H1 (cell line): ENCODE results near the gene PPP2R2B. TPM values are rescaled to one million over a fixed set of nuclear protein-coding genes. Genes with fewer than 3 reads are reported as not detected.
A peak's percentile ranks its signal among the peaks of the same experiment; 100 is the strongest.

ENCODE experiments used
- CTCF ChIA-PET: fragments of 300-600 bp; sonication (Branson Sonifier 250); formaldehyde crosslinking; loops from one replicate; lab custom pipeline; 2021; ENCODE audit not compliant: partially characterized antibody; lab: Charles Lee
- POLR2A ChIA-PET: fragments of 300-600 bp; sonication (Branson Sonifier 250); formaldehyde crosslinking; loops from one replicate; lab custom pipeline; 2021; ENCODE audit warnings: inconsistent platforms; ENCODE audit not compliant: partially characterized antibody; lab: Charles Lee
- DNase-seq, 2 experiments: peaks; one replicate each; pipeline versions ENCODE4 v3.0.0 to v3.0.0-alpha.2; 2010 to 2022; ENCODE audit warnings: low spot score in 2 of 2, low read depth in 1 of 2, mixed read lengths in 1 of 2
- FAIRE-seq: peaks from 2 replicates; lab custom pipeline; 2011; peaks lifted over from hg19 to GRCh38; lab: Jason Lieb, UNC
- H2AFZ ChIP-seq: 2 replicates; pipeline ENCODE4 v1.8.1; 2012; ENCODE audit warnings: low read length, inconsistent platforms
- H2AK5ac ChIP-seq: 2 replicates; pipeline ENCODE4 v1.6.1; 2013; ENCODE audit warnings: low read depth, low read length
- H2BK120ac ChIP-seq: replicated peaks from 2 replicates; pipeline ENCODE3; 2013; ENCODE audit warnings: low read depth, low read length, inconsistent platforms
- H2BK12ac ChIP-seq: 2 replicates; pipeline ENCODE4 v1.6.1; 2013; ENCODE audit warnings: low read depth, low read length
- H2BK15ac ChIP-seq: 2 replicates; pipeline ENCODE4 v1.6.1; 2013; ENCODE audit warnings: low read length
- H2BK20ac ChIP-seq: 2 replicates; pipeline ENCODE4 v1.6.1; 2013; ENCODE audit warnings: low read length
- H2BK5ac ChIP-seq: 2 replicates; pipeline ENCODE4 v1.6.1; 2013; ENCODE audit warnings: low read depth, low read length
- H3K14ac ChIP-seq: 2 replicates; pipeline ENCODE4 v1.6.1; 2013; ENCODE audit warnings: inconsistent platforms; ENCODE audit not compliant: insufficient read length
- H3K18ac ChIP-seq: 2 replicates; pipeline ENCODE4 v1.6.1; 2013; ENCODE audit warnings: low read length; ENCODE audit errors: extremely low read depth
- H3K23ac ChIP-seq: 2 replicates; pipeline ENCODE4 v1.6.1; 2013; ENCODE audit warnings: inconsistent platforms; ENCODE audit not compliant: insufficient read length
- H3K23me2 ChIP-seq: 2 replicates; pipeline ENCODE4 v1.6.1; 2013; ENCODE audit warnings: low read depth, low read length
- H3K27ac ChIP-seq: 2 replicates; pipeline ENCODE4 v1.6.1; 2011; ENCODE audit warnings: low read depth, low read length, inconsistent platforms
- H3K27me3 ChIP-seq, 4 experiments: replicated peaks in 1 of 4; 1 replicate in 1 of 4; 2 replicates in 3 of 4; pipeline versions ENCODE4 v1.6.1 to v1.8.1; 2011 to 2013; ENCODE audit warnings: low read length in 3 of 4, mild to moderate bottlenecking in 3 of 4, inconsistent platforms in 2 of 4, mixed read lengths in 2 of 4, moderate library complexity in 1 of 4; ENCODE audit not compliant: control insufficient read depth in 3 of 4, insufficient read depth in 3 of 4; ENCODE audit errors: extremely low read depth in 1 of 4
- H3K36me3 ChIP-seq, 4 experiments: 2 replicates each; pipeline versions ENCODE4 v1.6.1 to v1.8.1; 2011 to 2013; ENCODE audit warnings: mild to moderate bottlenecking in 4 of 4, low read length in 3 of 4, moderate library complexity in 2 of 4, control low read depth in 1 of 4, inconsistent platforms in 1 of 4; ENCODE audit not compliant: insufficient read depth in 4 of 4, control insufficient read depth in 2 of 4
- H3K4ac ChIP-seq: replicated peaks from 2 replicates; pipeline ENCODE3; 2013; ENCODE audit warnings: low read length, low read depth, mixed read lengths, inconsistent platforms; ENCODE audit not compliant: insufficient read length
- H3K4me1 ChIP-seq, 4 experiments: replicated peaks in 1 of 4; 1 replicate in 1 of 4; 2 replicates in 3 of 4; pipeline versions ENCODE4 v1.6.1 to v1.8.1; 2011 to 2013; ENCODE audit warnings: low read length in 3 of 4, inconsistent platforms in 2 of 4, mixed read lengths in 1 of 4; ENCODE audit not compliant: insufficient read depth in 4 of 4, control insufficient read depth in 3 of 4
- H3K4me2 ChIP-seq, 2 experiments: 2 replicates each; pipeline versions ENCODE4 v1.6.1 to v1.8.1; 2011 to 2013; ENCODE audit warnings: low read depth in 2 of 2, low read length in 2 of 2, control low read depth in 1 of 2, inconsistent platforms in 1 of 2, mild to moderate bottlenecking in 1 of 2; ENCODE audit not compliant: insufficient read depth in 1 of 2
- H3K4me3 ChIP-seq, 4 experiments: fragments of 200-600, 300-600 bp in 1 of 4; sonication (generic), shearing (Covaris generic), sonication (Bioruptor Twin) in 1 of 4; 2 replicates each; pipeline versions ENCODE4 v1.5.1 to v1.8.1; 2011 to 2016; ENCODE audit warnings: low read length in 4 of 4, low read depth in 3 of 4, control low read depth in 2 of 4, inconsistent platforms in 2 of 4, mild to moderate bottlenecking in 2 of 4, mixed read lengths in 1 of 4, moderate library complexity in 1 of 4; ENCODE audit not compliant: insufficient read depth in 2 of 4; ENCODE audit errors: extremely low read depth in 1 of 4
- H3K56ac ChIP-seq: replicated peaks from 2 replicates; pipeline ENCODE3; 2013; ENCODE audit warnings: low read depth, mild to moderate bottlenecking, mixed read lengths, low read length, inconsistent platforms; ENCODE audit not compliant: insufficient read length
- H3K79me1 ChIP-seq: 2 replicates; pipeline ENCODE4 v1.6.1; 2013; ENCODE audit warnings: low read depth, low read length, control low read depth
- H3K79me2 ChIP-seq, 2 experiments: 2 replicates each; pipeline versions ENCODE4 v1.6.1 to v1.8.1; 2012 to 2013; ENCODE audit warnings: low read length in 2 of 2, mild to moderate bottlenecking in 2 of 2, inconsistent platforms in 1 of 2; ENCODE audit not compliant: insufficient read depth in 2 of 2, control insufficient read depth in 1 of 2
- H3K9ac ChIP-seq, 4 experiments: replicated peaks in 1 of 4; 1 replicate in 1 of 4; 2 replicates in 3 of 4; pipeline versions ENCODE4 v1.6.1 to v1.8.1; 2011 to 2013; ENCODE audit warnings: low read depth in 3 of 4, low read length in 3 of 4, control low read depth in 2 of 4, mild to moderate bottlenecking in 2 of 4, moderate library complexity in 2 of 4, inconsistent platforms in 1 of 4; ENCODE audit errors: extremely low read depth in 1 of 4
- H3K9me3 ChIP-seq, 2 experiments: 2 replicates each; pipeline versions ENCODE4 v1.6.1 to v1.8.1; 2012 to 2013; ENCODE audit warnings: mild to moderate bottlenecking in 2 of 2, moderate library complexity in 2 of 2, control low read depth in 1 of 2, inconsistent platforms in 1 of 2, low read depth in 1 of 2, low read length in 1 of 2, mixed read lengths in 1 of 2; ENCODE audit not compliant: insufficient read depth in 2 of 2
- H4K20me1 ChIP-seq, 2 experiments: replicated peaks in 1 of 2; 2 replicates each; pipeline versions ENCODE3 to v1.8.1; 2011 to 2013; ENCODE audit warnings: inconsistent platforms in 2 of 2, low read length in 2 of 2, mild to moderate bottlenecking in 1 of 2; ENCODE audit not compliant: insufficient read depth in 2 of 2, control insufficient read depth in 1 of 2
- H4K5ac ChIP-seq: 2 replicates; pipeline ENCODE4 v1.6.1; 2013; ENCODE audit warnings: low read length, low read depth, mixed read lengths, inconsistent platforms; ENCODE audit not compliant: insufficient read length
- H4K8ac ChIP-seq: 2 replicates; pipeline ENCODE4 v1.8.0; 2013; ENCODE audit warnings: mild to moderate bottlenecking, moderate library complexity, low read length, inconsistent platforms; ENCODE audit not compliant: insufficient read depth; ENCODE audit errors: extremely low read depth
- H4K91ac ChIP-seq: replicated peaks from 2 replicates; pipeline ENCODE3; 2013; ENCODE audit warnings: low read length, mixed read lengths, inconsistent platforms; ENCODE audit not compliant: insufficient read length
- RAD21 ChIP-seq, 2 experiments: IDR thresholded peaks in 1 of 2; conservative IDR thresholded peaks in 1 of 2; 2 replicates each; pipeline ENCODE4 v1.6.1; 2011; ENCODE audit warnings: low read depth in 2 of 2, low read length in 2 of 2, improper control_type of control experiment in 1 of 2, inconsistent platforms in 1 of 2, mild to moderate bottlenecking in 1 of 2, moderate library complexity in 1 of 2
- TAF7 ChIP-seq: optimal IDR thresholded peaks from 2 replicates; pipeline ENCODE3; 2011; ENCODE audit warnings: low read depth, mild to moderate bottlenecking, inconsistent platforms, low read length, moderate library complexity, borderline replicate concordance
- ZNF274 ChIP-seq: IDR thresholded peaks from 2 replicates; pipeline ENCODE4 v1.7.0; 2012; ENCODE audit warnings: low read length, borderline replicate concordance; ENCODE audit errors: extremely low read depth
- WGBS, 2 experiments: shearing (Covaris generic) in 1 of 2; methylation state at CpG; one replicate each; pipeline versions ENCODE4 v1.1.6 to v1.1.7; 2013 to 2015; ENCODE audit warnings: low lambda C conversion rate in 2 of 2, mixed read lengths in 2 of 2, inconsistent platforms in 1 of 2, low coverage in 1 of 2, missing lambda C conversion rate in 1 of 2; ENCODE audit not compliant: insufficient replicate concordance in 2 of 2, insufficient coverage in 1 of 2, insufficient read length in 1 of 2; ENCODE audit errors: extremely low coverage in 1 of 2, missing lambda C conversion rate in 1 of 2; 5-methylcytosine and 5-hydroxymethylcytosine counted together
- polyA plus RNA-seq, 7 experiments: library from polyadenylated mRNA; depleted of rRNA in 3 of 7; stranded (reverse) in 5 of 7; unstranded in 2 of 7; fragments of >200 nt in 5 of 7; fragments of 200-250 nt in 2 of 7; gene quantifications; 1 replicate in 5 of 7; 2 replicates in 1 of 7; 4 replicates in 1 of 7; pipeline versions ENCODE4 v1.2.1 to v1.2.3, GENCODE V29; 2011 to 2013; ENCODE audit warnings: missing spikeins in 2 of 7, mixed read lengths in 2 of 7
- total RNA-seq: library from RNA; stranded (reverse); fragmentation: NEBNext Ultra II Directional; extraction: Animal tissue kit (Norgen Biotek cat#: 25700); gene quantifications from 2 replicates; pipeline ENCODE4 v1.2.1, GENCODE V29; 2021
- TF ChIP-seq, protein P1 (sequence below), 3 experiments: IDR thresholded peaks; 1 replicate in 2 of 3; 2 replicates in 1 of 3; pipeline versions ENCODE4 v1.5.1 to v1.6.1; 2011; ENCODE audit warnings: low read length in 3 of 3, mild to moderate bottlenecking in 3 of 3, inconsistent platforms in 2 of 3, low read depth in 1 of 3, moderate library complexity in 1 of 3; ENCODE audit not compliant: insufficient read depth in 1 of 3; ENCODE audit errors: control extremely low read depth in 1 of 3

The PPP2R2B gene
- total and polyA plus RNA-seq, 2 of the 8 experiments (the other 6 are each of a cell fraction or from before 2014, with no cell fraction given) = 21.1 to 37.1 TPM

DNA sequence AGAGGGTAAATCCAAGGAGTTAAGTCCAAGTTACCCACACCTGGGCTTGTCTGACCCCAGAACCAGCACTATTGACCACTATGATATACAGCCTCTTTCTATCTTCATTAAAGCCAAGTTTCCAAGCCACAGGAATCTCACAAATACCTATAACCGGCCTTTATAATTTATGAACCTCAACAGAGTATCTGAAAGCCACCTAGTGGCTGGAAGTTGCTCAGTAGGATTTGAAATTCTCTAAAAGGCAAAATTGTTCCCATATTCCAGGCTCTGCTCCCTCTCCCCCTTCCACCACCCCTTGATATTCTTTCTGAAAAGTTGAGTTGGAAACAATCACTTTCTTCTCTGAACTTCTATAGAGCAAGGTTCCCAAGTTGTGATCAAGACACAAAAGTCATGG is 256.2 kb downstream of the PPP2R2B start:
- FAIRE-seq = peak; percentile 42
- H3K27ac ChIP-seq = no peak overlapping the region
- H3K79me1 ChIP-seq = no peaks in the 10 kb centered on the region
- H4K20me1 ChIP-seq = no peaks in the 10 kb centered on the region
- no peak for DNase-seq
- no peak overlapping the region for H4K91ac ChIP-seq
- no peak overlapping the region for H3K9ac ChIP-seq
- H3K4ac ChIP-seq = no peak overlapping the region
- H2BK5ac ChIP-seq = no peak overlapping the region
- no peak overlapping the region for H3K4me2 ChIP-seq
- H3K79me2 ChIP-seq = no peaks in the 10 kb centered on the region
- no peaks in the 10 kb centered on the region for H3K27me3 ChIP-seq
- H2BK120ac ChIP-seq = no peak overlapping the region
- CTCF ChIA-PET = interaction anchor here (0.6 to 3.0 kb wide), 13 partner anchors 11 to 433 kb away, joined by 3 to 16 read pairs (median 5); no protein-coding TSS in a partner anchor
- no peak overlapping the region for H2BK15ac ChIP-seq
- H3K18ac ChIP-seq = no peak overlapping the region
- H3K14ac ChIP-seq = no peak overlapping the region
- no peaks in the 10 kb centered on the region; the same call in 1 of the 2 replicates for H3K23me2 ChIP-seq
- no peak overlapping the region for H3K4me3 ChIP-seq
- peaks cover 3 to 13% (median 6%) of the 10 kb centered on the region in 4 experiments; a peak in 6 of 7 replicates for H3K4me1 ChIP-seq
- H4K8ac ChIP-seq = no peak overlapping the region
- peaks cover 3% of the 10 kb centered on the region in 2 experiments; a peak in 2 of 4 replicates for H3K9me3 ChIP-seq
- no peak overlapping the region for H2AFZ ChIP-seq
- H3K56ac ChIP-seq = no peak overlapping the region
- H4K5ac ChIP-seq = no peak overlapping the region
- no peak overlapping the region for H2AK5ac ChIP-seq
- WGBS, 2 experiments = 71% methylated on average over 1 of the region's 1 CpG; no CpG with 5 or more reads in 1 of the 2 experiments
- H2BK20ac ChIP-seq = no peak overlapping the region
- POLR2A ChIA-PET = no interaction called here
- TF ChIP-seq TAF7 (no peak), ZNF274 (no peak), RAD21 (IDR thresholded peaks at IDR 0.05 in 1 of 2, conservative IDR thresholded peaks at IDR 0.05 in 1 of 2; ENCODE audit: low read depth in 2 of 2, low read length in 2 of 2) (peak; percentile 17 to 26; a peak in 1 of 4 replicates)
- TF ChIP-seq, protein P1, sequence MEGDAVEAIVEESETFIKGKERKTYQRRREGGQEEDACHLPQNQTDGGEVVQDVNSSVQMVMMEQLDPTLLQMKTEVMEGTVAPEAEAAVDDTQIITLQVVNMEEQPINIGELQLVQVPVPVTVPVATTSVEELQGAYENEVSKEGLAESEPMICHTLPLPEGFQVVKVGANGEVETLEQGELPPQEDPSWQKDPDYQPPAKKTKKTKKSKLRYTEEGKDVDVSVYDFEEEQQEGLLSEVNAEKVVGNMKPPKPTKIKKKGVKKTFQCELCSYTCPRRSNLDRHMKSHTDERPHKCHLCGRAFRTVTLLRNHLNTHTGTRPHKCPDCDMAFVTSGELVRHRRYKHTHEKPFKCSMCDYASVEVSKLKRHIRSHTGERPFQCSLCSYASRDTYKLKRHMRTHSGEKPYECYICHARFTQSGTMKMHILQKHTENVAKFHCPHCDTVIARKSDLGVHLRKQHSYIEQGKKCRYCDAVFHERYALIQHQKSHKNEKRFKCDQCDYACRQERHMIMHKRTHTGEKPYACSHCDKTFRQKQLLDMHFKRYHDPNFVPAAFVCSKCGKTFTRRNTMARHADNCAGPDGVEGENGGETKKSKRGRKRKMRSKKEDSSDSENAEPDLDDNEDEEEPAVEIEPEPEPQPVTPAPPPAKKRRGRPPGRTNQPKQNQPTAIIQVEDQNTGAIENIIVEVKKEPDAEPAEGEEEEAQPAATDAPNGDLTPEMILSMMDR (IDR thresholded peaks at IDR 0.05; ENCODE audit: control extremely low read depth in 1 of 3, insufficient read depth in 1 of 3, low read depth in 1 of 3, low read length in 3 of 3) = peak in 2 of 3 experiments; percentile 30 to 41; a peak in 2 of 4 replicates
- H3K23ac ChIP-seq = no peak overlapping the region
- no peak overlapping the region for H2BK12ac ChIP-seq
- no peaks in the 10 kb centered on the region for H3K36me3 ChIP-seq
